PFSK-1 (cell line): ENCODE results near the gene ECHDC1.

ENCODE experiments used
- FOXP2 ChIP-seq: optimal IDR thresholded peaks from 2 replicates; pipeline ENCODE3; 2011; ENCODE audit warnings: borderline replicate concordance, control low read depth, inconsistent platforms; ENCODE audit not compliant: insufficient read depth; ENCODE audit errors: extremely low read length, extremely low read depth
- POLR2AphosphoS5 ChIP-seq: IDR thresholded peaks from 2 replicates; pipeline ENCODE4 v1.6.1; 2012; ENCODE audit warnings: low read depth, mild to moderate bottlenecking, control low read depth, low read length, moderate library complexity
- SIN3A ChIP-seq: IDR thresholded peaks from 2 replicates; pipeline ENCODE4 v1.6.1; 2012; ENCODE audit warnings: mild to moderate bottlenecking, low read length, moderate library complexity, borderline replicate concordance; ENCODE audit not compliant: insufficient read depth
- TAF1 ChIP-seq: IDR thresholded peaks from 2 replicates; pipeline ENCODE4 v1.6.1; 2012; ENCODE audit warnings: low read length, control low read depth, borderline replicate concordance; ENCODE audit not compliant: insufficient read depth
- TF ChIP-seq, protein P1 (sequence below), 2 experiments: IDR thresholded peaks; 2 replicates each; pipeline versions ENCODE4 v1.6.1 to v1.8.0; 2011 to 2012; ENCODE audit warnings: low read depth in 2 of 2, low read length in 2 of 2, control low read depth in 1 of 2, inconsistent platforms in 1 of 2, mild to moderate bottlenecking in 1 of 2, moderate library complexity in 1 of 2; ENCODE audit not compliant: insufficient read depth in 1 of 2

ECHDC1 gene

DNA sequence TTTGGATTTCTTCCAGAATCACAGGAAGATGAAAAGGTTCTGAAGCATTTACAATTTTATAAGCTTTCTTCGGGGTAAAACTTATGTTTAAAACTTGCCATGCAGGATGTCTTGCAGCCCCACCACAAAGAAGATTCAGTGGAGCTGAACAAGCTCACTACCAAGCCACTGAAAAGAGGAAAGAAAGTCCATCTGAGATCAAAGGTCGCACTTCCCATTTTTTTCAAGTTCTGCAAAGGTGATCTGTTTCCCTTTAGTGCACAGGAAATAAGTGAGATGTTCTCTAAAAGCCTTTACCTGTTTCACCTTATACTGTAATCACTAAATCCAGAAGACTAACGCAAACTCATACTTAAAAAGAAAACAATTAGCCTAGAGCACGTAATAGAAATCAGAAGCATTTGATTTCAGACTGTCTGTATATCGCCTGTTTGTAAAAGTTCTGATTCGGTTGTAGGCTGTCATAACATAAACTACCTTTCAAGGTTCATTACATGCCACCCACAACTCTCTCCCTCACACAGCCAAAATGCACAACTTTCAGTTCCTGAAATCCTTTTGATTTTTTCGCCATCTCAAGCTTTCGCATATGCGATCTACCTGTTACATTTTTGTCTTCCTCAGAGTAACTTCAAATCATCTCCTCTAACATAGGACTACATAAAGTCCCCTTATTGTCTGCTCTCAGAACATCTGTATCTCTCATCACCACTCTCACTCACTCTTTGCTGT, 1.8 kb downstream of the ECHDC1 start:
- TF ChIP-seq POLR2AphosphoS5 (no peak), FOXP2 (no peak), SIN3A (no peak), TAF1 (no peak)
- TF ChIP-seq, protein P1, sequence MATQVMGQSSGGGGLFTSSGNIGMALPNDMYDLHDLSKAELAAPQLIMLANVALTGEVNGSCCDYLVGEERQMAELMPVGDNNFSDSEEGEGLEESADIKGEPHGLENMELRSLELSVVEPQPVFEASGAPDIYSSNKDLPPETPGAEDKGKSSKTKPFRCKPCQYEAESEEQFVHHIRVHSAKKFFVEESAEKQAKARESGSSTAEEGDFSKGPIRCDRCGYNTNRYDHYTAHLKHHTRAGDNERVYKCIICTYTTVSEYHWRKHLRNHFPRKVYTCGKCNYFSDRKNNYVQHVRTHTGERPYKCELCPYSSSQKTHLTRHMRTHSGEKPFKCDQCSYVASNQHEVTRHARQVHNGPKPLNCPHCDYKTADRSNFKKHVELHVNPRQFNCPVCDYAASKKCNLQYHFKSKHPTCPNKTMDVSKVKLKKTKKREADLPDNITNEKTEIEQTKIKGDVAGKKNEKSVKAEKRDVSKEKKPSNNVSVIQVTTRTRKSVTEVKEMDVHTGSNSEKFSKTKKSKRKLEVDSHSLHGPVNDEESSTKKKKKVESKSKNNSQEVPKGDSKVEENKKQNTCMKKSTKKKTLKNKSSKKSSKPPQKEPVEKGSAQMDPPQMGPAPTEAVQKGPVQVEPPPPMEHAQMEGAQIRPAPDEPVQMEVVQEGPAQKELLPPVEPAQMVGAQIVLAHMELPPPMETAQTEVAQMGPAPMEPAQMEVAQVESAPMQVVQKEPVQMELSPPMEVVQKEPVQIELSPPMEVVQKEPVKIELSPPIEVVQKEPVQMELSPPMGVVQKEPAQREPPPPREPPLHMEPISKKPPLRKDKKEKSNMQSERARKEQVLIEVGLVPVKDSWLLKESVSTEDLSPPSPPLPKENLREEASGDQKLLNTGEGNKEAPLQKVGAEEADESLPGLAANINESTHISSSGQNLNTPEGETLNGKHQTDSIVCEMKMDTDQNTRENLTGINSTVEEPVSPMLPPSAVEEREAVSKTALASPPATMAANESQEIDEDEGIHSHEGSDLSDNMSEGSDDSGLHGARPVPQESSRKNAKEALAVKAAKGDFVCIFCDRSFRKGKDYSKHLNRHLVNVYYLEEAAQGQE (IDR thresholded peaks at IDR 0.05; ENCODE audit: insufficient read depth in 1 of 2, low read depth in 2 of 2, low read length in 2 of 2), result no peak

DNA sequence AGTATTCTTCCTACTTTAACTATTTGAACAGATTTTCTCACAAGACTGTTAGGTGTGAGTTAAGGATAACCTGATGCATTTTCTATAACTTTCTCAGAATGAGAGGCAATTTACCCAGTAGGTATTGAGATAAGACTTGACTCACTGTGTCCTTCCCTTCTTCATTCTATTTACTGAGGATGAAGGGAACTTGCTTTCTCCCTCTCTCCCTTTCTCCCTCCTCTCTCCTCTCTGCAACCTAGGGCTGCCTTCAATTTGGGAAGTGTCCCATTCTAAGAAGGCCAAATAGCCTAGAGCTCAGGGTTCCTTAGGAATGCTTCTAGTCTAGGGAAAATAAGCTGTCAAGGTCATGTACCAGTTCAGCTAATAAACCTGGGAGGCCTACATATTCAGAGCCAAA, 3.2 kb downstream of the ECHDC1 start:
- TF ChIP-seq, protein P1 (IDR thresholded peaks at IDR 0.05; ENCODE audit: insufficient read depth in 1 of 2, low read depth in 2 of 2, low read length in 2 of 2), result no peak

DNA sequence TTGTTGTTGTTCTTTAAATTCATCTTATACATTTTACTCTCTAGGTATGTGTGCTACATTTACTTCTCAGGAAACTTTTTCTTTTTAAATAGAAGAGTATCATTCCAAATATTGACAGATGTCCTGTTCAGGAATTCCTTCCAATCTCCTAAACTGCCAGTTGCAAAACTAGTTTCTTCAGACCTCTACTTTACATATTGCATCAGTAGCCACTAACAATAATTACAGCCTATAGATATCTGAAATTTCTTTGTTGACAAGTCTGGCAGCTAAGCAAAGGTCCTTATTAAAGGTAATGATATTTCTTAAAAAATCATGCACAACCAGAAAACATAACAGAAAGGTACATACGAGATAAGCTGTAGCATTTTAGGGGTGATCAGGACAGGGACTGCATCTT, 4.5 kb downstream of the ECHDC1 start:
- TF ChIP-seq TAF1, result no peak
- TF ChIP-seq POLR2AphosphoS5, result no peak
- no peak for TF ChIP-seq SIN3A
- TF ChIP-seq FOXP2, result no peak
- TF ChIP-seq, protein P1 (IDR thresholded peaks at IDR 0.05; ENCODE audit: insufficient read depth in 1 of 2, low read depth in 2 of 2, low read length in 2 of 2), result no peak

DNA sequence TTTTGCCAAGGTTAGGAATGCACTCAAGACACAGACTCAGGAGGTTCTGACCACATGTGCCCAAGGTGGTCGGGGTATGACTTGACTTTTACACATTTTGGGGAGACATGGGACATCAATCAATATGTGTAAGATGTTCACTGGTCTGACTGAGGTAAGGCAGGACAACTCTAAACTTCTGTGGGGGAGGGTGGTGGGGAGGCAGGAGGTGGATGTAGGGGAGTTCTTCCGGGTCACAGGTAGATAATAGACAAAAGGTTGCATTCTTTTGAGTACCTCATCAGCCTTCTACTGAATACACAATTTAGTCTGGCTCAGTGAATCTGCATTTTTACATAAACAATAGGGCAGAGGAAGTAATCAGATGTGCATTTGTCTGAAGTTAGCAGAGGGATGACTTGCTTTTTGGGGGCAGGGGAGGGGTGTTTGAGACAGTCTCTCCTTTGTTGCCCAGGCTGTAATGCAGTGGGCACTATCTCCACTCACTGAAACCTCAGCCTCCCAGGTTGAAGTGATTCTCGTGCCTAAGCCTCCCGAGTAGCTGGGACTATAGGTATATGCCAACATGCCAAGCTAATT, 10.9 kb downstream of the ECHDC1 start:
- TF ChIP-seq, protein P1 (IDR thresholded peaks at IDR 0.05; ENCODE audit: insufficient read depth in 1 of 2, low read depth in 2 of 2, low read length in 2 of 2), result no peak
- TF ChIP-seq TAF1 (no peak), SIN3A (no peak), POLR2AphosphoS5 (no peak), FOXP2 (no peak)
